Lower lobe of right lung (tissue), 2 donors: ENCODE measurements around the gene FOXL1. TPM values are rescaled to one million over a fixed set of nuclear protein-coding genes. Genes with fewer than 3 reads are reported as not detected.

Source experiments
- ATAC-seq, 2 donors: fragments of 200-7000 bp; cut with Tn5 transposase; one replicate each; pipeline ENCODE4 v1.9.1; 2020 to 2022; ENCODE audit warnings: mild to moderate bottlenecking in 2 of 2, moderate library complexity in 2 of 2
- DNase-seq: peaks from one replicate; pipeline ENCODE4 v3.0.0-alpha.2; 2020
- H3K27ac ChIP-seq: fragments of 200-600 bp; one replicate; pipeline ENCODE4 v1.8.0; 2022
- H3K27me3 ChIP-seq: fragments of 200-600 bp; one replicate; pipeline ENCODE4 v1.8.0; 2022; ENCODE audit warnings: low read depth
- H3K36me3 ChIP-seq: fragments of 200-600 bp; one replicate; pipeline ENCODE4 v1.8.0; 2022; ENCODE audit warnings: mild to moderate bottlenecking
- H3K4me1 ChIP-seq: fragments of 200-600 bp; one replicate; pipeline ENCODE4 v1.8.0; 2022
- H3K4me3 ChIP-seq: fragments of 200-600 bp; one replicate; pipeline ENCODE4 v1.8.0; 2022; ENCODE audit warnings: mild to moderate bottlenecking
- H3K9me3 ChIP-seq: fragments of 200-600 bp; one replicate; pipeline ENCODE4 v1.8.0; 2022
- intact Hi-C: fragments of 100-400 bp; cut with DNase I; formaldehyde crosslinking; loops from one replicate; pipeline ENCODE4 v1.11.0; 2022
- total RNA-seq: library from RNA; stranded (reverse); fragmentation: NEBNext Ultra II Directional; extraction: Animal tissue kit (Norgen Biotek cat#: 25700); gene quantifications from one replicate; pipeline ENCODE4 v1.2.1, GENCODE V29; 2021
- TF ChIP-seq, protein P1 (sequence below): fragments of 200-600 bp; IDR thresholded peaks from one replicate; pipeline ENCODE4 v1.8.0; 2022; ENCODE audit warnings: antibody characterized with exemption, mild to moderate bottlenecking
- donor health status: DM: no; HTN: yes; CAD: no; lungs with severe emphysema.

FOXL1 gene
- total RNA-seq, 1 donor from 2014 or later: 0.83 TPM

DNA sequence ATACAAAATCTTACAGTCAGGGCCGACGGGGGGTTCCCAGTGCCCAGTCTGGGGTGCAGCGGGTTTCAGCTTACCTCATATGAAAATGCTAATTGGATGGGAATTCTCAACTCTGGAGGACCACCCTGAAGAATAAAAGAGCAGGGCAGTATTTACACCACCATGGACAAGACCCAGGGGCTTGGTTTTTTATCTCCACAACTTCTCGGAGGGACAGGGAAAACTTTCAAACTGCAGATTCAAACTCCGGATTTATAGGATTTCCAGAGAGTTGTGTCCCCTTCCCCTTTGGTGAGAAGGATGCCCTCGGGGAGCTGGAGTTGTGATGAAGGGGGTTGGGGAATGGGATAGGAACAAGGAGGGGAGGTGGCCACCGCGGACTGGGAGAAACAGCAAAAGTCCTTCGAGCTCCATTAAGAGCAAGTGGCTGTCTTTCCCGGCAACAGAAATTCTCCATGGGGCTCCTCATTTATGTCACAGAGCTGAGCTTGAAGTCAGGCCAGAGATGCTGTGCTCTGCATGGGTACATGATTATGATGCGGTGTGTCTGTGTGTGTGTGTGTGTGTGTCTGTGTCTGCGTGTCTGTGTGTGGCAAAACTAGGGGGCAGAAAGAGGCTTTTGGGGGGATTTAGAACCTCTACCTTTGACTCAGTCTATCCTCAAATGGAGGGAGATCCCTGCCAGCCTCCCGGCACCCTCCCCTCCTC, 15.7 kb downstream of the FOXL1 start:
- ATAC-seq (no peak), DNase-seq (no peak)
- no peak overlapping the region for H3K4me3 ChIP-seq
- no peaks in the 10 kb centered on the region for H3K4me1 ChIP-seq
- intact Hi-C loops: no loop called here
- H3K36me3 ChIP-seq: no peaks in the 10 kb centered on the region
- no peaks in the 10 kb centered on the region for H3K9me3 ChIP-seq
- peaks cover 22% of the 10 kb centered on the region for H3K27me3 ChIP-seq
- TF ChIP-seq, protein P1, sequence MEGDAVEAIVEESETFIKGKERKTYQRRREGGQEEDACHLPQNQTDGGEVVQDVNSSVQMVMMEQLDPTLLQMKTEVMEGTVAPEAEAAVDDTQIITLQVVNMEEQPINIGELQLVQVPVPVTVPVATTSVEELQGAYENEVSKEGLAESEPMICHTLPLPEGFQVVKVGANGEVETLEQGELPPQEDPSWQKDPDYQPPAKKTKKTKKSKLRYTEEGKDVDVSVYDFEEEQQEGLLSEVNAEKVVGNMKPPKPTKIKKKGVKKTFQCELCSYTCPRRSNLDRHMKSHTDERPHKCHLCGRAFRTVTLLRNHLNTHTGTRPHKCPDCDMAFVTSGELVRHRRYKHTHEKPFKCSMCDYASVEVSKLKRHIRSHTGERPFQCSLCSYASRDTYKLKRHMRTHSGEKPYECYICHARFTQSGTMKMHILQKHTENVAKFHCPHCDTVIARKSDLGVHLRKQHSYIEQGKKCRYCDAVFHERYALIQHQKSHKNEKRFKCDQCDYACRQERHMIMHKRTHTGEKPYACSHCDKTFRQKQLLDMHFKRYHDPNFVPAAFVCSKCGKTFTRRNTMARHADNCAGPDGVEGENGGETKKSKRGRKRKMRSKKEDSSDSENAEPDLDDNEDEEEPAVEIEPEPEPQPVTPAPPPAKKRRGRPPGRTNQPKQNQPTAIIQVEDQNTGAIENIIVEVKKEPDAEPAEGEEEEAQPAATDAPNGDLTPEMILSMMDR: no peak
- H3K27ac ChIP-seq: no peak overlapping the region

DNA sequence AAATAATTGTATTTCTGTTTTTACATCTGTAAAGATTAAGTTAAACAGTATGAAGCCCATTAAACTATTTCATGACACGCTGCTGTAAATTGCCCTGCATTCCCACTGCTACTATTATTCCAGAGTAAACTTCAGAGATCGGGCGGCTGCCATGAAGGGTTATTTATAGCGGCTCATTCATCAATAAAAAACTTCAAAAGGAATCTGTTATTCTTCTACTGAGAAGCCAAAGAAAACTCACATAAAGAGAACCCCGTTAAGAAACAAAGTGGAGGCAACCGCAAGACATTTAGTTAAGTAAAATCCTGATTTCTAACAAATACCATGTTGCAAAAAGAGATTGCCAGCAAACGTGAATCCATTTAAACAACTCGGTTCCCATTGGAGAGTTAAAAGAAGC, 16.4 kb downstream of the FOXL1 start:
- intact Hi-C loops: no loop called here
- Histone ChIP-seq H3K36me3 (no peaks in the 10 kb centered on the region), H3K4me3 (no peak overlapping the region), H3K27ac (no peak overlapping the region), H3K9me3 (no peaks in the 10 kb centered on the region), H3K4me1 (no peaks in the 10 kb centered on the region), H3K27me3 (peaks cover 28% of the 10 kb centered on the region)
- TF ChIP-seq, protein P1: no peak
- ATAC-seq (no peak), DNase-seq (no peak)

DNA sequence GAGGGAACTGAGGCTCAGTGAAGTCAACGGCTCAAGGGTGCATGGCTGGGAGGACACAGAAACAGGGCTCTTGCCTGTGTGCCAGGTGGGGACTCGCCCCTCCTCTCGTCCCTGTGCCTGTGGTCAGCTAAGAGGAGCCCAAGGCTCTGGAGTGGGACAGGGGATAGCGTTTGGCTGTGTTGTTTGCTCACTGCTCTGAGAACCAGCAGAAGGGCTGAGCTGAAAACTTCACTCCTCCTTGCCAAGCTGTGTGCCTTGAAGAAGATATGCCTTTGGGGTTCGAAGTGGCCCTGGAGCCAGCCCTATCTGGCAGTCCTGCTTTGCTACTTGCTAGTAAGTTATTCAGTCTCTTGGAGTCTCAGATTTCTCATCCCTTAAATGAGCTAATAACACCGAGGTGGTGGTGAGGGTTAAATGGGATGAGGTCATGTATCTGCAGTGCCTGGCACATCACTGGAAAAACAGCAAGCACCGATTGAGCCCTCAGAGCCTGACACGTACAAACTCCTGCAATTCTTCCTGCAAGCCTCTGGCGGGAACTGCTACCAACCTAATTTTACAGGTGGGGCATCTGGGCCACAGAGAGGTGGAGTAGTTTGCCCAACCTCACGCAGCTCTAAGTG, 17.7 kb downstream of the FOXL1 start:
- no peak for ATAC-seq
- intact Hi-C loops: no loop called here
- Histone ChIP-seq H3K4me1 (no peaks in the 10 kb centered on the region), H3K9me3 (no peaks in the 10 kb centered on the region), H3K27ac (no peak overlapping the region), H3K27me3 (peaks cover 30% of the 10 kb centered on the region), H3K36me3 (no peaks in the 10 kb centered on the region), H3K4me3 (no peak overlapping the region)
- TF ChIP-seq, protein P1: no peak
- no peak for DNase-seq

DNA sequence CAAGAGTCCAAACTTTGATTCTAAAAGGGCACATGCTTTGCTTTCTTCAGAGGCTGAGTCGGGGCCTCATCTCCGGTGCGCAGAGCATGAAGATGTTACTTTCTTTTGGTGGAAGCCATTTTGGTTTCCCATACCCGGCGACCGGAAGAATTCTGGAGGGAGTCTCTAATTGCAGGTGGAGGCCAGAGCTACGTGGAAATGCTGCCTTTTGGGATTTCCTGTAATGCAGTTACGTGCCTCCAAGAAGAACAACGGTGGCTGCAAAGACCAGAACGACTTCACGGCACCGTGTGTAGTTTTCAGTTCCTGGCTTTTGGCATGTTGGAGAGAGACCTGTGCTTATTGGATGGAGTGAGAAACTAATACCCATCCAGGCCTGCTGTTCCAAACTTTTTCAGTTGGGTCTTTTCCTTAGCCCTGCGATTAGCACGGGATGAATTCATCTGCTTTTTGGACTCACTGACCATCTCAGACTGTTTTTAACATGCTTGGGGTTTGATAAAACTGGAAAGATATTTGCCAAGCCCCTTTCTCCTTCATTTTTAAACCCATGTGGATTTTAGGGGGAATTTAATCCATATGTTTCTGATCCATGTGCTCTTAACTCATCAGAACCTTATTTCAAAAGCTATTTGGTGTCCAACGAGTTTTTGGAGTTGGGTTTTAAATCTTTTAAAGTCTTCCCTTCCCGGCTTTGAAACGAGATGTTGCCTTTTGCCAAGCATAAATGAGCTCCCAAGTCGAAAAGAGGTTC, 19.0 kb downstream of the FOXL1 start:
- Histone ChIP-seq H3K27me3 (peaks cover 32% of the 10 kb centered on the region), H3K9me3 (no peaks in the 10 kb centered on the region), H3K36me3 (no peaks in the 10 kb centered on the region), H3K27ac (no peak overlapping the region), H3K4me1 (no peaks in the 10 kb centered on the region), H3K4me3 (no peak overlapping the region)
- intact Hi-C loops: no loop called here
- TF ChIP-seq, protein P1: no peak
- DNase-seq: no peak
- no peak for ATAC-seq

DNA sequence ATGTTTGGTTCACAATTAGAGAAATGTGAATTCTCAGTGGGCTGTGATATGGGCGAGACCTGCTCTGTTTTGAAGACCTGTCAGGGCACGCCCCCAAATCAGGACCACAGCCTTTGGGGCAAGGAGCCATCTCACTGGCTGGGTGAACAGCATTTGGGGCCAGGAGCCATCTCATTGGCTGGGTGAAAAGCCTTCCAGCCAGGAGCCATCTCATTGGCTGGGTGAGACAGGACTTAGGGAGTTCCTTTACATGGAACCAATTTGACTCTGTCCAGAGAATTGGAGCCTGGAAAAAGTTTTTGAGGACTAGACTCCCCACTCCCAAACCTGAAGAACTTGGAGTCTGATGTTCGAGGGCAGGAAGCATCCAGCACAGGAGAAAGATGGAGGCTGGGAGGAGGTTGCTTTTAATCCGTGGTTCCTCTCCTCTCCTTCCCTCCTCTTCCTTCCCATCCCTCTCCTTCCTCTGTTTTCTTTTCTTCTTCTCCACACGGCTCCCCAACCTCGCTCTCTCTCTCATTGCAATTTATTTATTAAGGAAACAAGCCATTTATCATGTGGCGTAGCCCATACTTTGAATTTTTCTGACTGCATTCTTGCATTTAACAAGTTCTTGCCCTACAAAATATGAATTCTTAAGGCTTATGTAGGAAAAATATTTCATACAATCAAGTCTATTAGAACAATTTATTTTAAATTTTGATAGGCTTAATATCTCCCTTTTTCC, 19.7 kb downstream of the FOXL1 start:
- intact Hi-C loops: no loop called here
- no peak for ATAC-seq

More for the DNA sequence above, 19.7 kb downstream of the FOXL1 start:
- DNase-seq: no peak
- no peak overlapping the region for H3K27ac ChIP-seq
- TF ChIP-seq, protein P1: no peak
- H3K27me3 ChIP-seq: peaks cover 25% of the 10 kb centered on the region
- H3K4me1 ChIP-seq: no peaks in the 10 kb centered on the region
- no peaks in the 10 kb centered on the region for H3K36me3 ChIP-seq
- H3K4me3 ChIP-seq: no peak overlapping the region
- no peaks in the 10 kb centered on the region for H3K9me3 ChIP-seq
